ENCODE data around the gene GSE1. TPM values are rescaled to one million over a fixed set of nuclear protein-coding genes. Genes with fewer than 3 reads are reported as not detected.

Gene GSE1
- total and polyA plus RNA-seq, 2 donors from 2014 or later = 9.5 to 92.8 TPM

DNA sequence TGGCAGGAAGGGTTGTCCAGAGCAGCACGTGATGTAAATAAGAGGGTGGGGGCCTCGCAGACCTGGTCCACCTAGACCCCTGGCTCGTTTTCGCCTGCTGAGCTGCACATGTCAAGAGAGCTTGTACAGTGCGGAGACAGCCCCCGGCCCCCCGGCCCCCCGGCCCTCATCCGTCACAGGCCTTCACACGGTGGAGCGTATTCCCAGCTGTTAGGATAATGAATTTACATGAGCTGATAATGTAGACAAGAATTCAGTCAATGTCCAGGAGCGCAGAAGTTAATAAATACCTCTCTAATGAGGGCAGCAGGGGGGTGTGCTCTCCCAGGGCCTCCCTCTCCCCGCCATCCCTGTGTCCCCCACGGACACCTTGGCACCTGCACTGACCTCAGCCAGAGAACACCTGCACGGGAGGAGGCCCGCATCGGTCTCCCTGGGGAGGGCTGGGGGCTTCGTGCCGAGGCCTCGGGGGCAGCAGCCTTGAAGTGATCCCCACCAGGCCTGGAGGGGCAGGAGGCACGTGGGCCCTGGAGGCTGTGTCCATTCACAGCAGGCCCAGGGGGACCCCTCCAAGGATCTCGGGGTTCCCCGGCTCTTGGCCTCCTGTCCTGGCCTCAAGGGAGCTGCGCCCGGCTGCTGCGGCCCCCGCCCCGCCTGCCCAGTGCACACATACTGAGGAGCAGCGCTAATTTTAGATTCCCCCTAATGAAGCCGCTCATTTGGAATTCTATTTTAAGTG is 14.6 kb downstream of the GSE1 start:
- no peaks in the 10 kb centered on the region for H3K27me3 ChIP-seq (ENCODE audit: control insufficient read depth, insufficient read depth, low read length)
- peaks cover 0 to 22% (median 15%) of the 10 kb centered on the region in 3 donors for H3K4me1 ChIP-seq (ENCODE audit: control insufficient read depth in 2 of 3, insufficient read depth in 2 of 3, low read depth in 1 of 3, low read length in 3 of 3)
- FAIRE-seq (no peak), DNase-seq (peak in 1 of 5 donors; percentile 37)
- H3K36me3 ChIP-seq (ENCODE audit: control insufficient read depth in 2 of 3, insufficient read depth in 3 of 3, low read length in 3 of 3) = no peaks in the 10 kb centered on the region
- intact Hi-C loops (cut with DNase I) = no loop called here
- no peak overlapping the region for H3K4me3 ChIP-seq (ENCODE audit: low read length in 3 of 3)
- peaks cover 0 to 7% (median 0%) of the 10 kb centered on the region in 3 donors for H3K9me3 ChIP-seq (ENCODE audit: control insufficient read depth in 2 of 3, insufficient read depth in 1 of 3, low read length in 3 of 3)
- H3K27ac ChIP-seq (ENCODE audit: low read depth in 2 of 2, low read length in 2 of 2) = no peak overlapping the region
- TF ChIP-seq, protein P1, sequence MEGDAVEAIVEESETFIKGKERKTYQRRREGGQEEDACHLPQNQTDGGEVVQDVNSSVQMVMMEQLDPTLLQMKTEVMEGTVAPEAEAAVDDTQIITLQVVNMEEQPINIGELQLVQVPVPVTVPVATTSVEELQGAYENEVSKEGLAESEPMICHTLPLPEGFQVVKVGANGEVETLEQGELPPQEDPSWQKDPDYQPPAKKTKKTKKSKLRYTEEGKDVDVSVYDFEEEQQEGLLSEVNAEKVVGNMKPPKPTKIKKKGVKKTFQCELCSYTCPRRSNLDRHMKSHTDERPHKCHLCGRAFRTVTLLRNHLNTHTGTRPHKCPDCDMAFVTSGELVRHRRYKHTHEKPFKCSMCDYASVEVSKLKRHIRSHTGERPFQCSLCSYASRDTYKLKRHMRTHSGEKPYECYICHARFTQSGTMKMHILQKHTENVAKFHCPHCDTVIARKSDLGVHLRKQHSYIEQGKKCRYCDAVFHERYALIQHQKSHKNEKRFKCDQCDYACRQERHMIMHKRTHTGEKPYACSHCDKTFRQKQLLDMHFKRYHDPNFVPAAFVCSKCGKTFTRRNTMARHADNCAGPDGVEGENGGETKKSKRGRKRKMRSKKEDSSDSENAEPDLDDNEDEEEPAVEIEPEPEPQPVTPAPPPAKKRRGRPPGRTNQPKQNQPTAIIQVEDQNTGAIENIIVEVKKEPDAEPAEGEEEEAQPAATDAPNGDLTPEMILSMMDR (IDR thresholded peaks at IDR 0.05; ENCODE audit: borderline replicate concordance, extremely low read depth, insufficient read depth) = no peak
- H3K9ac ChIP-seq (ENCODE audit: low read length in 3 of 3) = no peak overlapping the region

DNA sequence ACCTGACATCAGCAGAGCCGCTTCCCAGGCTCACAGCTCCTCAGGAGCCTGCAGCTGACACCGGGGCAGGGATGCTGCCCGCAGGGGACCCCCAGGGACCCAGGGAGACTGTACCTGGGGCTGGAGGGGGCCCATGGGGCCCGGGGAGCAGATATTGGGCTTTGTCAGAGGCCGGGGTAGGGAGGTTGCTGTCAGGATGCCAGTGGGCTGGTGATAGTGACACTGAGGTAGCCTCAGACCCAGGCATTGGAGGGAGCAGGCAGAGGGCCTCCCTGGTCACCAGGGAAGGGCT is 15.1 kb downstream of the GSE1 start:
- intact Hi-C loops (cut with DNase I) = no loop called here
- no peak for DNase-seq

DNA sequence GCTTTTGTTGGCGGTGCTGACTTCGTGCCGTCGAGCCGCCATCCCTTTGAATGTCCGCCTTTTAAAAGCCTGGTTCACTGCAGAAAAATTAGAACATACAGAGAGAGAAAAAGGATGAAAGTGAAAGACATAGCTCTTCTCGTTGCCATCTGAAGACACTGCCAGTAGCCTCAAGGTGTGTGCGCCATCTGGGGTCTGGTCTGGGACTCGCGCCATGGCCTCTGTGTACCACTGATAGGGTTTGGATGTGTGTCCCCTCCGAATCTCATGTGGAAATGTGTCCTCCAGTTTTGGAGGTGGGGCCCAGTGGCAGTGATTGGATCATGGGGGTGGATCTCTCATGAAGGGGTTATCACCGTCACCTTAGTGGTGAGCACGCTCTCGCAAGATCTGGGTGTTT is 15.5 kb downstream of the GSE1 start:
- intact Hi-C loops (cut with DNase I) = no loop called here
- TF ChIP-seq, protein P1 (IDR thresholded peaks at IDR 0.05; ENCODE audit: borderline replicate concordance, extremely low read depth, insufficient read depth) = no peak
- Histone ChIP-seq H3K4me3 (ENCODE audit: low read length in 3 of 3) (no peak overlapping the region), H3K4me1 (ENCODE audit: control insufficient read depth in 2 of 3, insufficient read depth in 2 of 3, low read depth in 1 of 3, low read length in 3 of 3) (peaks cover 0 to 20% (median 15%) of the 10 kb centered on the region in 3 donors), H3K27ac (ENCODE audit: low read depth in 2 of 2, low read length in 2 of 2) (no peak overlapping the region), H3K9ac (ENCODE audit: low read length in 3 of 3) (no peak overlapping the region), H3K9me3 (ENCODE audit: control insufficient read depth in 2 of 3, insufficient read depth in 1 of 3, low read length in 3 of 3) (peaks cover 0 to 7% (median 0%) of the 10 kb centered on the region in 3 donors), H3K36me3 (ENCODE audit: control insufficient read depth in 2 of 3, insufficient read depth in 3 of 3, low read length in 3 of 3) (no peaks in the 10 kb centered on the region), H3K27me3 (ENCODE audit: control insufficient read depth, insufficient read depth, low read length) (no peaks in the 10 kb centered on the region)
- FAIRE-seq (no peak), DNase-seq (no peak)

More for the DNA sequence above, 15.1 kb downstream of the GSE1 start:
- Histone ChIP-seq H3K9ac (ENCODE audit: low read length in 3 of 3) (no peak overlapping the region), H3K4me3 (ENCODE audit: low read length in 3 of 3) (no peak overlapping the region), H3K9me3 (ENCODE audit: control insufficient read depth in 2 of 3, insufficient read depth in 1 of 3, low read length in 3 of 3) (peaks cover 0 to 7% (median 0%) of the 10 kb centered on the region in 3 donors), H3K4me1 (ENCODE audit: control insufficient read depth in 2 of 3, insufficient read depth in 2 of 3, low read depth in 1 of 3, low read length in 3 of 3) (peaks cover 0 to 20% (median 15%) of the 10 kb centered on the region in 3 donors), H3K36me3 (ENCODE audit: control insufficient read depth in 2 of 3, insufficient read depth in 3 of 3, low read length in 3 of 3) (no peaks in the 10 kb centered on the region), H3K27me3 (ENCODE audit: control insufficient read depth, insufficient read depth, low read length) (no peaks in the 10 kb centered on the region), H3K27ac (ENCODE audit: low read depth in 2 of 2, low read length in 2 of 2) (no peak overlapping the region)
- no peak for FAIRE-seq
- TF ChIP-seq, protein P1 (IDR thresholded peaks at IDR 0.05; ENCODE audit: borderline replicate concordance, extremely low read depth, insufficient read depth) = no peak

Data from kidney (tissue), 14 donors.